ENCODE results near the gene ZNF775.

The ZNF775 gene

DNA sequence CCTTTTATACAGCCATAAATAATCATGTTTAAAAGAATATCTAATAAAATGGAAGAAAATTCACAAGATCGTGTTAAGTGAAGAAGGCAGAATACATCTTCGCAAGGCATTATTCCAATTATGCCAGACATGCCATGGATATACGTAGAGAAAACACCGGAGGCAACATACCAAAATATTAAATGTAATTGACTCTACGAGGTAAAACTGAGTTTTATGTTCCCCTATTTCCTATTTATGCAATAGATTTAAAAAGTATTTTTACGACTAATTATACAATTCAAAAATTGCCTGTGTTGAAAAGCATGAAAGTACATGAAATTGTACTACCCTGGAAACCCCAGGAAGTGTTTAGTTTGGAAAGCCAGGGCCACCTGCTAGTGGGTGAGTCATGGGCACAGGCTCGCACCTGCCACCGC is 11.4 kb upstream of the ZNF775 start:
- in situ Hi-C loops (cut with MboI; ENCODE audit: low pct_unique_long_range_greater_than_20kb, low sequenced_read_pairs, unreplicated experiment), result no loop called here
- TF ChIP-seq, protein P1, sequence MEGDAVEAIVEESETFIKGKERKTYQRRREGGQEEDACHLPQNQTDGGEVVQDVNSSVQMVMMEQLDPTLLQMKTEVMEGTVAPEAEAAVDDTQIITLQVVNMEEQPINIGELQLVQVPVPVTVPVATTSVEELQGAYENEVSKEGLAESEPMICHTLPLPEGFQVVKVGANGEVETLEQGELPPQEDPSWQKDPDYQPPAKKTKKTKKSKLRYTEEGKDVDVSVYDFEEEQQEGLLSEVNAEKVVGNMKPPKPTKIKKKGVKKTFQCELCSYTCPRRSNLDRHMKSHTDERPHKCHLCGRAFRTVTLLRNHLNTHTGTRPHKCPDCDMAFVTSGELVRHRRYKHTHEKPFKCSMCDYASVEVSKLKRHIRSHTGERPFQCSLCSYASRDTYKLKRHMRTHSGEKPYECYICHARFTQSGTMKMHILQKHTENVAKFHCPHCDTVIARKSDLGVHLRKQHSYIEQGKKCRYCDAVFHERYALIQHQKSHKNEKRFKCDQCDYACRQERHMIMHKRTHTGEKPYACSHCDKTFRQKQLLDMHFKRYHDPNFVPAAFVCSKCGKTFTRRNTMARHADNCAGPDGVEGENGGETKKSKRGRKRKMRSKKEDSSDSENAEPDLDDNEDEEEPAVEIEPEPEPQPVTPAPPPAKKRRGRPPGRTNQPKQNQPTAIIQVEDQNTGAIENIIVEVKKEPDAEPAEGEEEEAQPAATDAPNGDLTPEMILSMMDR (IDR thresholded peaks at IDR 0.05; ENCODE audit: extremely low read depth, insufficient read depth, missing control alignments), result no peak
- DNase-seq (ENCODE audit: low spot score), result no peak

DNA sequence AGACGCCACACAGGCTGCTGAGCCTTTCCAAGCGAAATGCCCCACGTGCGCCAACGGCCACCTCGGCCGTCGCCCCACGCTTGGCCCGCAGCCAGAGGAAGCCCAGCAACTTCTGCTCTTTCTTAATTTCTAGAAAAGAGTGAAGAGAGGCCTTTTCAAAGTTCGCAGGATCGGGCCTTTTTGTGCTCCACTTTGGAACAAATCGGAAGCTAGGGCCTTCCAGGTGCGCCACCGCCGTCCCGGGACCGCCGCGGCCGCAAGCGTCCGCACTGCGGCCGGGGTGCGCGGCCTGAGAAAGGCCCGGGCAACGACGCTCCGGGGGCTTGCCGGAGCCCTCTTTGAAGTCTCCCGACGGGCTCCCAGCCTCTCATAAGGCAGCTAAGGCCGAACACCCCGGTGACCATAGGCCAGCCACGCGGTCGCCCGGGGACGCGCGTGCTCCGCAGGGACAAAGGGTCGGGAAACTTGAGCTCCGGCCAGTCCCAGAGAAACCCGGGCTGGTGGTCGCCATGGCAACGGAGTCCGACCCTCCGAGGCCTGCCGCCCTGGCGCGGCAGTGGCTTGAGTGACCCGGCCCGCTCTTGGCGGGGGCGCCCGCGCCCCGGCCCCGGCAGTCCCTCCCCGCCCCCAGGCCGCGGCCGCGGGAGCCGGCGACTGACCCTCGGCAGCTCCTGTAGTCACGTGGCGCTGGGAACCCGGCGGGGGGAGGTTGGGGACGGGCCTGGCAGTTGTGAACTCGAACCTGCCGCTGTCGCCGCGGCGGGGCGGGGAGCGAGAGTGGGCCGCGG is 10.8 kb upstream of the ZNF775 start, which contains the start of gene REPIN1:
Gene REPIN1 (plus strand): TSS at position 727 of the 788 bp plus-strand sequence. CDS start 890 bp downstream, outside the sequence.
- DNase-seq (ENCODE audit: low spot score), result peak; percentile 93
- in situ Hi-C loops (cut with MboI; ENCODE audit: low pct_unique_long_range_greater_than_20kb, low sequenced_read_pairs, unreplicated experiment), result no loop called here
- TF ChIP-seq, protein P1 (IDR thresholded peaks at IDR 0.05; ENCODE audit: extremely low read depth, insufficient read depth, missing control alignments), result no peak

DNA sequence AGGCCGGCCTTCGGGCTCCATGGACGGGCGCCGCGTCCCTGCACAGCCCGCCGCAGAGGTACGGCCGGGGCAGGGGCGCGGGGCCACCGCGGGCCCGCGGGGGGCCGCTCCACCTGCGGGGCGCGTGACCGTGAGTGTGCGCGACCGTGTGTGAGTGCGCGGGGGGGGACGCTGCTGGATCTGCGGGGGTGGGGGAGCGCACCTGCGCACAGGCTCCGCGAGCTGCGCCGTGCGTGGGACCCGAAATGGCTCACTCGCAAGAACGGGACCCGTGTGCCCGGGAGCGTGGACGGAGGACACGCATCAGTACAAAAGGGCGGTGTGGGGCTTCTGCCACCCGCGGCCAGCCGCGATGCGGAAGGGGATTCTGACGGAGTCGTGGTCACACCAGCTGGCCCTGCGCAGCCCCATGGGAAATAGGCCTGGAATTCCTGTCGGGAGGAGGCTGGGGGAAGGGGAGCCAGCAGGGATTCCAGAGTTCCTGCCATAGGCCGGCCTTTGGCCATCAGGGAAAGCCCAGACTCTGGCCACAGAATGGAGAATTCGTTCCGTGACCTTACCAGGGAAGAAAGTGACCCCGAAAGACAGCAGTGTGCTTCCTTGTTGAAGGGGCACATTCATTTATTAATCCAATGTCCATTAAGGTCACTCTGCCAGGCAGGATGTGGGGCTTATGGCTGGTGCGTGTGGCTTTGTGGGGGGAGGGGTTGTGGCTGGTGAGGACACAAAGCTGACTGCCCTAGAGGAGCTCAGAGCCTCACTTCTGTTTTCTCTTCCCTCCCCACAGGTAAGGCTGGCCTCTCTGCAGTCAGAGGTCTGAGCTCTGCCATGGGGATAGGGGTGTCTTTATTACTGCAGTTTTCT is 10.0 kb upstream of the ZNF775 start:
- in situ Hi-C loops (cut with MboI; ENCODE audit: low pct_unique_long_range_greater_than_20kb, low sequenced_read_pairs, unreplicated experiment), result no loop called here

DNA sequence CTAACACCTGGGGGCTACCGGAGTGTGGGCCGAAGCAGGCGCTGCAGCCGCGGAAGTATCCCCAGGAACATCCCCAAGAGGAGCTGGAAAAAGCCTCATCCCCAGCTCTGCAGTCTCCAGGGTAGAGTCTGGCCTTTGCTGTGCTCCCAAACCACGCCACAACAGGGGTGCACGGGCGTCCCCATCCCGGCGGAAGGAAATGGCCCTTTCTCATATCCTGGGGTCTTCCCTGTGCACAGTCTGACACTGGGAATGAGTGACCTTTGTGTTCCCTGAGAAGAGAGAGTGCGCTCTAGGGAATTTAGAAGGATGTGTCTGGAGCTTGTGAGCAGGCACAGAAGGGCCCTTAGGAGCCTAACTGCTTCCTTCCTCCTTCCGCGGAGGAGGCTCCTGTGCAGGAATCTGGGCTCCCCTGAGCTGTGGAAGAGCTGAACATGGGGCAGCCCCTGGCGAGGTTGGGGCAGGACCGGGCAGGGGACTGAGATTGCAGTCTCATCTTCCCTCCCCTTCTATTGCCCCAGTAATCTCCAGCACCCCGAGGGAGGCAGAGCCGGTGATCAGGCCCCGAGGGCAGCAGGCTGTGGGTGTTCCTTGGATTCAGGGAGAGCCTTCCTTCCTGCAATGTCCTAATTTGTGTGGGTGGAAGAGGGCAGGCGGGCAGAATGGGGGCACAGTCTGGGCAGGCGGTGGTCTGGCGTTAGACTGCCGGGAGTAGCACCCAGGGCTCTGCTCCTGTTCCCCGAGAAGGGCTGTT is 9.2 kb upstream of the ZNF775 start:
- TF ChIP-seq, protein P1 (IDR thresholded peaks at IDR 0.05; ENCODE audit: extremely low read depth, insufficient read depth, missing control alignments), result no peak
- no peak for DNase-seq (ENCODE audit: low spot score)
- in situ Hi-C loops (cut with MboI; ENCODE audit: low pct_unique_long_range_greater_than_20kb, low sequenced_read_pairs, unreplicated experiment), result no loop called here

More for the DNA sequence above, 10.0 kb upstream of the ZNF775 start:
- TF ChIP-seq, protein P1 (IDR thresholded peaks at IDR 0.05; ENCODE audit: extremely low read depth, insufficient read depth, missing control alignments), result no peak
- DNase-seq (ENCODE audit: low spot score), result peak; percentile 80

DNA sequence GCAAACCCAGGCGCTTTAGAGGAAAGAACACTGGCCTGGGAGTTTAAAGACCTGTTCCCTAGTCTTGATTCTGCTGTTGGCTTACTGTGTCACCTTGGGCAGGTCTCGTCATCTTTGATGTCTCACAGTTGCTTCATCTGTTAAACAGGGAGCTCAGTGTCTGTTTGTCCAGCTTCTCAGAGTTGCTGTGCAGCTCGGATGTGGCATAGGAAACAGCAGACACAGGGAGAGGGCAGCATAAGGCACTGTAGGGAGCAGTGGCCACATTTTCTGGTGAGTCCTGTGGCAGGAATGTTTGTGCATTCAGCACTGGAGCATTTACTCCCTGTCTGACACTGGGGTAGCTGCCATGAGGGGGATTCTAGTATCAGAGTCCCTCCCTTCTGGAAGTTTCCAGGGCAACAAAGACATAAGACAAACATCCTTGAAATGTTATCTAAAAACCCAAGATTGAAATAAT is 8.5 kb upstream of the ZNF775 start:
- TF ChIP-seq, protein P1 (IDR thresholded peaks at IDR 0.05; ENCODE audit: extremely low read depth, insufficient read depth, missing control alignments), result no peak
- in situ Hi-C loops (cut with MboI; ENCODE audit: low pct_unique_long_range_greater_than_20kb, low sequenced_read_pairs, unreplicated experiment), result no loop called here
- no peak for DNase-seq (ENCODE audit: low spot score)

All from GM13977 (cell line).